Progenitor cell of endocrine pancreas (in vitro differentiated cells): ENCODE results near the gene DDIT3. TPM values are rescaled to one million over a fixed set of nuclear protein-coding genes. Genes with fewer than 3 reads are reported as not detected.

Experiments
- DNase-seq: peaks from one replicate; pipeline ENCODE4 v3.0.0; 2021; ENCODE audit warnings: low spot score; ENCODE audit not compliant: unreplicated experiment
- H3K27ac Mint-ChIP-seq: 2 replicates; pipeline ENCODE4 v1.8.0; 2021; ENCODE audit warnings: mild to moderate bottlenecking, moderate library complexity, mixed read lengths
- H3K27me3 Mint-ChIP-seq: 2 replicates; pipeline ENCODE4 v1.8.0; 2021; ENCODE audit warnings: mixed read lengths
- H3K36me3 Mint-ChIP-seq: 2 replicates; pipeline ENCODE4 v1.8.0; 2022; ENCODE audit warnings: mixed read lengths; ENCODE audit not compliant: insufficient read depth
- H3K4me1 Mint-ChIP-seq: 2 replicates; pipeline ENCODE4 v1.8.0; 2021; ENCODE audit warnings: low read depth, mixed read lengths
- H3K4me3 Mint-ChIP-seq: 2 replicates; pipeline ENCODE4 v1.8.0; 2021; ENCODE audit warnings: low read depth, mild to moderate bottlenecking, moderate library complexity, mixed read lengths
- H3K9me3 Mint-ChIP-seq: 2 replicates; pipeline ENCODE4 v1.8.0; 2021; ENCODE audit warnings: low read depth, mixed read lengths
- total RNA-seq: library from RNA; stranded (reverse); gene quantifications from 2 replicates; pipeline ENCODE4 v1.2.1, GENCODE V29; 2021
- TF ChIP-seq, protein P1 (sequence below): fragments of 200-600 bp; sonication (generic); IDR thresholded peaks from one replicate; pipeline ENCODE4 v1.5.0; 2021; ENCODE audit warnings: antibody characterized with exemption, mild to moderate bottlenecking; ENCODE audit not compliant: unreplicated experiment

The DDIT3 gene
- total RNA-seq, 1 donor from 2014 or later, result 15.7 TPM

DNA sequence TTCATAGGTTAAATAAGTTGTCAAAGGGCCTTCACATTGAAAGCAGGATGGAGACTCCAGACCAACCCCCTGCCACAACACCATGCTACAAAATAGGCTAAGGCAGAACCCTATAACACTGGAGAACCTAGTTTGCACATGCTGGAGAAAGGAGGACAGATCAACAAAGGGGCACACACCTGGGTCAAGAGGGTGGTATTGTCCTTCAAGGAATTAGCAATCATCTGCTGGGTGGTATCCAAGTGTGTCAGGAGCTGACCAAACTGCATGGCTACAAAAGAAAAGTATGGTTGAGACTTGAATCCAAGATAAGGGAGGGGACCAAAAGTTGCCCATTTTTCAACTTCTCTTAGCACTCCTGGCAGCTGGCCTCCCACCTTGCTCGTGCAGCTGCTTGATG is 11.5 kb upstream of the DDIT3 start:
- Mint-ChIP-seq H3K36me3 (peaks cover 30% of the 10 kb centered on the region), H3K4me1 (peaks cover 6% of the 10 kb centered on the region), H3K27ac (no peak overlapping the region), H3K9me3 (no peaks in the 10 kb centered on the region), H3K4me3 (no peak overlapping the region), H3K27me3 (no peaks in the 10 kb centered on the region)
- TF ChIP-seq, protein P1, sequence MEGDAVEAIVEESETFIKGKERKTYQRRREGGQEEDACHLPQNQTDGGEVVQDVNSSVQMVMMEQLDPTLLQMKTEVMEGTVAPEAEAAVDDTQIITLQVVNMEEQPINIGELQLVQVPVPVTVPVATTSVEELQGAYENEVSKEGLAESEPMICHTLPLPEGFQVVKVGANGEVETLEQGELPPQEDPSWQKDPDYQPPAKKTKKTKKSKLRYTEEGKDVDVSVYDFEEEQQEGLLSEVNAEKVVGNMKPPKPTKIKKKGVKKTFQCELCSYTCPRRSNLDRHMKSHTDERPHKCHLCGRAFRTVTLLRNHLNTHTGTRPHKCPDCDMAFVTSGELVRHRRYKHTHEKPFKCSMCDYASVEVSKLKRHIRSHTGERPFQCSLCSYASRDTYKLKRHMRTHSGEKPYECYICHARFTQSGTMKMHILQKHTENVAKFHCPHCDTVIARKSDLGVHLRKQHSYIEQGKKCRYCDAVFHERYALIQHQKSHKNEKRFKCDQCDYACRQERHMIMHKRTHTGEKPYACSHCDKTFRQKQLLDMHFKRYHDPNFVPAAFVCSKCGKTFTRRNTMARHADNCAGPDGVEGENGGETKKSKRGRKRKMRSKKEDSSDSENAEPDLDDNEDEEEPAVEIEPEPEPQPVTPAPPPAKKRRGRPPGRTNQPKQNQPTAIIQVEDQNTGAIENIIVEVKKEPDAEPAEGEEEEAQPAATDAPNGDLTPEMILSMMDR, result no peak
- DNase-seq, result no peak

DNA sequence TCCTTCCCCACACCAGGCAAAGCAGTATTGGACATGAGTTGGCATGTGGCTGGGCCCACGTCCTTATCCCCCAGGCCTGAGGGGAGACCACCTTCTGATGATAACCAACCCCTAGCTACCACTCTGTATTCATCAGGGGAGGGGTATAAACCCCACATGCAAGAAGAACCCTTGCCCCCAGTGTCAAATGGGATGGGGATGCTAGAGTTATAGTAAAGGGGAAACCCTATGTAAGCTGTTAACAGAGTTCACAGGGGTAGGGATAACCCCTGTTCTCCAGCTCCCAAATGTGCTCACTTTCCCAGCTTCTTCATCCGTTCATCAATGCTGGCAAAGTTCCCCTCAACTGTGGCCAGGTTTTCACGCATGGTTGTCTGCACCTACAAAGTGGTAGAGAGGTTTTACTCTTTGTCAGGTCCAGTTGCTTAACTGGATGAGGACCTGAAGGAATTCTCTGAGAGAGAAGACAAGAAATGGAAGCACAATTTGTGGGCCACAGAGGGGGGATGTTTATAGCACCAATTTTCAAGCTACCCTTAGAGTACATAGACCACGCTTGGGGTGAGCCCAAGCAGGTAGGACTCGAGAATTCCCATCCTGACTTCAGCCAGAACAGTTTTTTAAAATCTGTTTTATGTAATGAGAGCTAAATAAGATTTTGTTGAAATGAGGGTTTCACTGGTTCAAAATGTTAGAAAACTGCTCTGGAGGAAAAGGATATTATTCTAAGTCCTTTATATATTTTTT is 10.3 kb upstream of the DDIT3 start:
- TF ChIP-seq, protein P1, result no peak
- no peaks in the 10 kb centered on the region for H3K27me3 Mint-ChIP-seq
- H3K4me3 Mint-ChIP-seq, result no peak overlapping the region
- DNase-seq, result no peak
- H3K4me1 Mint-ChIP-seq, result no peaks in the 10 kb centered on the region
- no peaks in the 10 kb centered on the region for H3K9me3 Mint-ChIP-seq
- H3K27ac Mint-ChIP-seq, result no peak overlapping the region
- H3K36me3 Mint-ChIP-seq, result peaks cover 25% of the 10 kb centered on the region

DNA sequence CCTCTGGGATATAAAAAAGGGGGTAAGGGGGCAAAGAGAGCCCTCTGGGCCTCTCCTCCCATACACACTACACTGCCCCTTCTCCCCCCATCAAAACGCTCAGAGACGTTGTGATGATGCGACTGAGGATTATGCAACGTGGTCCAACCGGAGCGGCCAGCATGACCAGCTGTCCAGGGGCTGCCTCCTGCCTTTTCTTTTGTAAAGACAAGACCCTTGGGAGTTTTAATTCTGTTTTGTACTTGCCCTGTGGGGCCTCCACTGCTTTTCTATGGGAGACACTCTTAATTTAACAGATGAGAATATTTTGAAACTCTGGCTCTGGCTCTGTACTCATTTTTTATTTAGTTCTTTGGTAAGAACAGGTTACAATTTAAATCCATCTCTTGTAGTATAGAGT is 9.5 kb upstream of the DDIT3 start:
- Mint-ChIP-seq H3K9me3 (no peaks in the 10 kb centered on the region), H3K4me3 (no peak overlapping the region), H3K27ac (no peak overlapping the region), H3K27me3 (no peaks in the 10 kb centered on the region), H3K4me1 (peaks cover 2% of the 10 kb centered on the region), H3K36me3 (peaks cover 21% of the 10 kb centered on the region)
- DNase-seq, result no peak
- TF ChIP-seq, protein P1, result no peak

DNA sequence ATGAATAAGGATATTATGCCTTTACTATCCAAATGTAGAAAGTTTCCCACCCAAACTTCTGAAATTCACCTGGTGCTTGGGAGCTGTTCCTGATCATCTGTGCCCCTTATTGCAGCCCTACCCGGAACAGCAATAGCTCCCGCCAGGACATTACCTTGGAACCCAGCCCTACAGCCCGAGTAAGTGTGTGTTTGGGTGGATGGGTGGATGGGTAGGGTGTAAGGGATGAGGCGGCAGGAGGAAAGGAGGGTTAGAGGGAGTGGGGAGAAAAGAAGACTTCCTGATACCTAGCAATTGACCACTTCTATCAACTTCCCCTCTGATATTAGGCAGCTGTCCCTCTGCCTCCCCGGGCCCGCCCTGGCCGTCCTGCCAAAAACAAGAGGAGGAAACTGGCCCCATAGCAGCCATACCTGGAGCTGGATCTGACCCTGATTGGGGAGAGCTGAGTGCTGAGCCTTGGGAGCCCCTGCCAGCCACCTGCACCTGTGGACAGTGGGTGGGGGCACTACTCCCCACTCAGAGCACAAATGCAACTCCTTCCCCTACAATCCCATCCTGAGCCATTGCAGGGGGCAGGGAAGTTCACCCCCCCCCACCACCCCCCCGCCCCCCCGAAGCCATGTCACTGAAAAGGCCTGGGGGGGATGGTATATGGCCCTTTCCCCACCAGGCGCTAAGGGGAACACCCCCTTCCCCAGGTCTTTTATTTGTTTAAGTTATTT is 8.7 kb upstream of the DDIT3 start:
- Mint-ChIP-seq H3K9me3 (no peaks in the 10 kb centered on the region), H3K27ac (no peak overlapping the region), H3K27me3 (no peaks in the 10 kb centered on the region), H3K4me3 (no peak overlapping the region), H3K4me1 (peaks cover 9% of the 10 kb centered on the region), H3K36me3 (peaks cover 17% of the 10 kb centered on the region)
- no peak for DNase-seq
- TF ChIP-seq, protein P1, result no peak

DNA sequence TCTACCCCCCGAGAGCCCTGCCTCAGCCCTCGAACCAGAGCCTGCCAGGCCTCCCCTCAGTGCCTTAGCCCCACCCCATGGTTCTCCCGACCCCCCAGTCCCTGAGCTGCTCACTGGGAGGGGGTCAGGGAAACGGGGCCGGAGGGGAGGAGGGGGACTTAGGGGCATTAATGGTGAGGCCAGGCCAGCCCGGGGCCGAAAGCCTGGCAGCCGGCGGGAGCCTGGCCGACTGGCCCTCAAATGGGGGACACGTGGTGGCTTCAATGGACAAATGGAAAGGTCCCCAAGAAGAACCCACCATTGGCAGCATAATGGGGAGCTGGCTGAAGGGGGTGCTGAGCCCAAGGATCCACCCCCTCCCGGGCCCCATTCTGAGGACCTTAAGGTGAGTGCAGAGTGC is 7.9 kb upstream of the DDIT3 start:
- peaks cover 15% of the 10 kb centered on the region for H3K36me3 Mint-ChIP-seq
- TF ChIP-seq, protein P1, result no peak
- H3K4me3 Mint-ChIP-seq, result no peak overlapping the region
- H3K27ac Mint-ChIP-seq, result no peak overlapping the region
- peaks cover 17% of the 10 kb centered on the region for H3K4me1 Mint-ChIP-seq
- no peaks in the 10 kb centered on the region for H3K27me3 Mint-ChIP-seq
- no peaks in the 10 kb centered on the region for H3K9me3 Mint-ChIP-seq
- DNase-seq, result no peak
